Fibroblast of skin of scalp (primary cell): ENCODE data around the gene SDF4.
A peak's percentile ranks its signal among the peaks of the same experiment; 100 is the strongest.

Experiments used
- DNase-seq: peaks from one replicate; pipeline ENCODE4 v3.0.0-alpha.2; 2013

Gene SDF4

DNA sequence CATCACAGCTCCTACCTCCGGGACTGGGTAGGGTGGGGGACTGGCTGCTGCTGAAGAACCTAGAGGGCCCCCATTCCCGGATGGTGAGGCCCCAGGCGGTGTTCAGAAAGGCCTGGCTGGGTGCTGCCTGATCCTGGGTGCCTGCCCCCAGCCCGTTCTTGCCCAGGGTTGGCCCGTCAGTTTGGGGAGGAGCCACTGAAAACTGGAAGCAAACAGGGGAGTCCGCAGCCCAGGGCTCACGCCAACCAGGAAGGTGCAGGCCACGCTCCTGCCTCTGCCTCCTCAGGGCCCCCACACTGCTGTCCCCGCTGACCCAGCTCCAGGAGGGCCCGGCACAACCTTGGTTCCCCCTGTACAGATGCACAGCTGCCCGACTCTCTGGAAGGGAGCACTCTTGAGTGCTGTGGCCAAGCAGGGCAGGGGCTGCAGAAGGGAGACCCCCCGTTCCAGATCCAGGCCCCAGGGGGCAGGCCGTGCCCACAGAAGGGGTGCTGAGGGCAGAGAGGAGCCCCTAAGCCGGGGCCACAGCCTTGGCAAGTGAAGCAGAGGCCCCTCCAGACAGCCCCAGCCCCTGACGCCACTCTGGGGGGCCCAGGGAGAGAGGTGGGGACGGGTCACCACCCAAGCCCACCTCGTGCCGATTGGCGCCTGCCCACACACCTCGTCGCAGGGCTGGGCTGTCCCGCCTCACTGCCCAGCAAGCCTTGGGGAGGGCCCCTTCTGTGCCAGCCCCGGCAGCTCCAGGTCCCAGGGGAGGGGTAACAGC, 9.2 kb upstream of the SDF4 start:
- no peak for DNase-seq

DNA sequence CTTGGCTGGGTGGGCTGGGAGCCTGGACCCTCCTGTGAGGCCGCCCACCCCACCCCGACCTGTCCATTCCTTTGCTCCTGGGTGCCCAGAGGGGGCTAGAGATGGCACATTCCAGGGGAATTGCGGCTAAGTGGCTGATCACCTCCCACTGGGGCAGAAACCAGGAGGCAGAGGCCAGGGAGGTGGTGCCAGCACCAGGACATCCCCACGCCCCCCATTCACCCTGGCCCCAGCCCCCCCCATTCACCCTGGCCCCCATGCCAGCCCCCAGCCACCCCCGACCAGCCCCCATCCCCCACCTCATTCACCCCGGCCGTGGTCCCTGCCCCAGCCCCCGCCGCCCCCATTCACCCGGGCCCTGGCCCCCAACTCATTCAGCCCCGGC, 8.5 kb upstream of the SDF4 start:
- DNase-seq = no peak

DNA sequence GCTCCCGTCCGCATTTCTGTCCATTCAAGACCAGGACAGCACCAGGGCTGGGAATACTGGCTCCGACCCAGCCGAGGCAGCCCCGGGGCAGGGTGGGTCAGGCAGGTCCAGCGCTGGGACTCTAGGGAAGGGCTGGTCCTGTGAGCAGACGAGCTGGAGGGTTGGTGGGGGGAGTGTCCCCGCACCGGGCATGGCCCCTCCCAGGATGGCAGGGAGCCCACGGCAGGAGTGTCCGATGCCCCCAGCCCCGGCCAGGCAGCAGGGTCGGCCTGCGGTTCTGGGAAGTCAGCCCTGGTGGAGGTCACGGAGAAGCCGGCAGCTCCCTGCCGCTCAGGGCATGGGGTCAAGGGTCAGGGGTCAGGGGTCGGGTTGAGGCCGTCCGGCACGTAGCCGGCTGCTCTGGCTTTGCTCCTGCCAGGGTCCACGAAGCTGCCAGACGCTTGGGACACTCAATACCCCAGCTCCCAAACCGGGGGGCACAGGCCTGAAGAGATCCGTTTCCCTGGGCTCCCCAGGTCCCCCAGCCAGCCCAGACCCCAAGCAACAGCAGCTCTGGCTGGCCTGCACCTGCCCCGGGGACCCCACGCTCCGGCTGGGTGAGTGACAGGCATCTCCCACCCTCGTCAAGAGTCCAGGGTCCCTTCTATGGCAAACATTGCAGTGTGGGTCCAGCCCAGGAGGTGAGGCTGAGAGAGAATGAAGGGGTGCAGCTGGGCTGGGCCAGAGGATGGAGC, 8.0 kb upstream of the SDF4 start:
- no peak for DNase-seq

DNA sequence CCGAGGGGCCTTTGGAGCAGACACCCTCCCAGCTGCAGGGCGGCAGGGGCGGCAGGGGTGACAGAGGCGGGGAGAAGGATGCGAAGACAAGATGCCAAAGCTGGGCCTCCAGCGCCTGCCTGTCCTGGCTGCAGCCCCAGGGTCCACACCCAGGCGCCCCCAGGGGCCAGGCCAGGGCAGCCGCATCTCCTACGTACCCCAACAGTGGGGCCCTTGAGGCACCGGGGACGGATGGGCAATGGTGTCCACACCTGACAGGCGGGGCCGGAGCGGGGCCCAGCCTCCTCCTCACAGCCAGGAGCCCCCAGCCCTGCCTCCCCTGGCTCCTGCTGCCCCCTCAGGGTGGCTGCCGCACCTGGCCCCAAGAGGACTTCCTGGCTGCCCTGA, 7.4 kb upstream of the SDF4 start:
- no peak for DNase-seq

DNA sequence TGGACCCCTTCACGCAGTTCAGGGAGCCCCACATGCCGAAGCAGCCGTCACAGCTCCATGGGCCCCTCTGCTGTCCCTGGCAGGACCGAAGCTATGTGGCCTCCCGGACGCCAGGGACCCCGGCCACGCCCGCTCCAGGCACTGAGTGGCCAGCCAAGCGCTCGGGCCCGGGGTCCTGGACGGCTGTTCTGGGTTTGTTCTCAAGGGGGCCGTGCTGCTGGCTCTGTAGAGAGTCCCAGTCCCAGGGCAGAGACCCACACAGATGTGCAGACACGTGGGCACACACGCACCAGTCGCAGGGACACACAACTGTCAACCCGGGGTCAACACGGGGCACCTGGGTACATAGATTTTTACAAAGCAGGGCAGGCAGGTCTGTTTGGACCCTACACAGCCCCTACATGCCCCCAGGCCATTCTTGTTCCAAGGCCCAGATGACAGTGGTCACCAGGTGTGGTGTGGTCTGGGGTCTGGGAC, 6.9 kb upstream of the SDF4 start:
- DNase-seq = no peak

DNA sequence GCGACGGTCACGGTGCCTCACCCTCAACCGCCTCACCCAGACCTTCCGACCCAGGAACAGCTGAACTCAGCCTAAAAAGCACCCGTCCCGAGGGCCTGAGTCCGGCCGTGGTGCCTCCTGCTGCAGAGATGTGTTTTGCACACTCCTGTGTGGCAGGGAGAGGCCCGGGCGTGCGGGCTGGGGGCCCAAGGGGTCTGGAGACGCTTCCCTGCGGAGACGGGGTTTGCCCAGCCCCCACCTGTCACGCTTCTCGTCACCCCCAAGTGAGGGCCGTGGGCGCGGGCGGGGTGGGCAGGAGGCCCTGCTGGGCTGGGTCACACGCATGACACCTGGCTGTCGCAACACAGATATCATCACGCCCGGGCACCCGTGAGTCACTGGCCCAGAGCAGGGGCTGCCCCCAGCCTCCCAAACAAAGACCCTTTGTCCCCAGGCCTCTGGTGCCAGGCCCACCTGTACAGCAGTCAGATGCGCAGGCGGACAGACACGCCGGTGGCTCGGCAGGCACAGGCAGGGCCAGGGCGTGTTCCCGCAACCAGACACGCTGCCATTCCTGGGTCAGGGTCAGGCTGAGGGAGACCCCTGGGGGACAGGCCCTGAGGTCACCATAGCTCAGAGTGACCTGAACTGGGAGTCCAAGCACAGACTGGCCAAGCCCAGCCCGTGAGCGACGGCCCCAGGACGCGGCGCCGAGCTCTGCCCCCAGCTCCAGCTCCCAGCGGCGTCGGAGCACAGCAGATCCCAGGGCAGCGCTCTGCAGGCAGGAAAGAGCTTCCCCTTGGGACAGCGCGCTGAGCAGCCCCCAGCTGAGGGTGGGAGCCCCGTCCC, 6.3 kb upstream of the SDF4 start:
- DNase-seq = no peak

DNA sequence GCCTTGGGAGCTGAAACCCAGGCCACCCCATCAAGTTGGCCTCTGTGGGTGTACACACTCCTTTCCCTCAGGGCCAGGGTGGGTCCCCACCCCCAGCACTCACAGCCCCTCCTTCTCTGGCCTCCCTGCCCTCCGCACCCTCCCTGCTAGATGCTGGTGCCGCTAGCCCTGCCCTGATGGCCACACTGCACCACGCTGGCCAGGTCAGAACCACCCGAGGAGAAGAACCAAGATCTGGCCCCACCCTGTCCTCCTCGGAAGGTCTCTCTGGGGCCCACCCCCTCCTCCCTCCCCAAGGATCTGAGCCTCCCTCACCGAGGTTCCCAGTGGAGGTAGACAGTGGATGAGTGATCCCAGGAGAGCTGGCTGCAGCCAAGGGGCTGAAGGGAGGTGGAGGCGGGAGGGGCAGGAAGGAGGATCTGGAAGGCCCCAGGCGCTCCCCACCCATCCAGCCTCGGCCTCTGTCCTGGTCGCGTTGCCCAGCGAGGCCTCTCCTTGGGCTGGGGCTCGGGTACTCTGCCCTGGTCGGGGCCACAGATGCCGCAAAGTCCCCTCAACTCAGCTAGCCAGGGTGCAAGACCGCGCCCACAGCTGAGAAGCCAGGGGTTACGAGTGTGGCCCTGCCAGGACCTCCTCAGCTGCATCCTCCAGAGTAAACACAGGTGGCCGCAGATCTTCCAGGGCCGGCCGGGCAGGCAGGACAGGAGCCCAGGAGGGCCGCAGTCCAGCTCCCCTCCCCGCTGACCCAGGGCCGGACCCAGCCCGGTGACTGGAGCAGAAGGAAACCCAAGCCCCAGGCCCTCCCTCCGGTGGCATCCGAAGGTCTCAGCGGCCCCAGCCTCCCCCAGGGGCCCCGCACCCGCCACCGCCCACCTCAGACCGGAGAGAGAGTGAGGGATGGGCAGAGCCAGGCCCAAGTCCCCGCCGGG, 5.4 kb upstream of the SDF4 start:
- DNase-seq = no peak

DNA sequence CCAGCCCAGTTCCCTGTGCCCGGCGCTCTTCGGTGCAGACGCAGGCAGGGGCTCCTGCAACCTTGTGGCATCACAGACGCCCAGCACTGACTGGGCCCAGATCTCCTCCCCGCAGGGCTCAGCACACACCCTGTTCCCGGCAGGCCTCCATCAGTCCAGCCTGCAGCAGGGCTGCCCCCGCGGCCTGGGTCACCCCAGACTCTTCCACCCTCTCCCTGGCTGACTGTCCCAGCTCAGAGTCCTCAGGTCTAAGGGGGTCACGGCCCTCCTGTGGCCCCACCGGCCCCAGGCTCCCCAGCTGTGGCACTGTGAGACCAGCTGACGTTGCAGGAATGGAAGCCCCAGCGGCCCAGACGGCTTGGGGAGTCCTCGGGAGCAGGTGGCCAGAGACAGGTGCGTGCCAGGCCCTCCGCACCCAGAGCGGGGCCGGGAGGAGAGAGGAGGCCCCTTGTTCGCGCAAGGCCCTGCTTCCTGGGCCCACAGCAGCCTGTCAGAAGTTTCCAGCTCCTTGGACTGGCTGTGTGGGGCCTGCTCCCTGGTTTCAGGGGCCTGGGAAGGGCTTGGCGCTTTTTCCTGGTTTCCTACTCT, 4.5 kb upstream of the SDF4 start:
- no peak for DNase-seq

DNA sequence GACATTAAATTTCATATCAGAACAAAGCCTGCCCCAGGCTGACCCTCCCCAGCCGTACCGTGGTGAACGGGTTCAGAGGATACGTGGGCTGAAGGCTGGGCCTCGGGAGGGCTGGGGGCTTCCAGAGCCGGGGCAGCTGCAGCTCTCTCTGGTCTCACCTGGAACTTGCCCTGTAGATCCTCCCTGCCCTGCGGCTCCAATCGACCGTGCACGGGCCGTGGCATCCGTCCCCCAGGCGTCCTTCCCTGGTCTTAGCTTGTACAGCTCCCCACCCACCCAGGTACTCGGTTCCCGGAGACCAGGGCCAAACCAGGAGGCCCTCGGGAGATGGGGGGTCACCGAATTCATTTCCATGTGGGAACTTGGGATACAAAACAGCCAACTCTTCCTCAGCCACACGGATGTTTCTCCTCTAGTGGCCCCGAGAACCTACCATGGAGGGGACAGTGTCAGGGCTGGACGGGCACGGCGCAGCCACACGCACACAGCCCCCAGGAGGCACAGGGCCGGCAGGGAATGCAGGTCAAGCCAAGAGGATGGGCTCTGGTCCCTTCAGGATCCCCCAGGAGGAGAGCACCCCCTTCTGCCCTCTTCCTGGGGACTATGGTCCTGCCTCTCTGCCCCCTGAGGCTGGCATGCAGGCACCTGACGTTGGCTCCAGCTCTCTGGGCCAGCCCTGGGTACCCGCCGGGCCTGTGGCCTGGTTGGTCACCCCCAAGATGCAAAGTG, 3.4 kb upstream of the SDF4 start:
- DNase-seq = no peak

DNA sequence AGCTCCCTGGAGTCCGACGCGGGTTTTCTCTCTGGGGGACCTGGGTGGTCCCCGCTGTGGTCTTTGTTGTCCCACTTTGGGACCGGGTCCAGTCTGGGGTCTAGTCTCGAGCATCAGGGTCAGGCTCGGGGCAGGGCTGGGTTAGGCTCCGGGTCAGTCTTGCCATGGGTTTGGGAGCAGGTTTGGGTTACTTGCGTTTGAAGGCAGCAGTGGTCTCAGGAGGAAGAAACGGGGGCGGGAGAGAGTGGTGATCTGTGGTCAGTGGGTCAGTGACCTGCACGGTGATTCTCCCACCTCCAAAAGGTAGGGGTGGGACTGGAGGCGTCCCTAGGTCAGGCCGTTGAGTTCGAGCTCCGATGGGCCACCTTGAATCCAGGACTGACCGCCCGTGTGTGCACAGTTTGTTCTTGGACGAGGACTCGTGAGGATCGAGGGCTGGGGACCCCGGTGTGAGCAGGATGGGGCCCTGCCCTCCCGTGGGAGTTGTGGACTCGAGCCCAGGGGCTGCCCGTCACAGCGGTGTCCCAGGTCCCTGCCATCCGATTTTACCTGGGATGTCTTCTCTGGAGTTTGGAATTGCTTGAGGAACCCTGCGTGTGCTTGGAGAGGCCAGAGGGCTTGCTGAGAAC, 2.5 kb upstream of the SDF4 start:
- no peak for DNase-seq

DNA sequence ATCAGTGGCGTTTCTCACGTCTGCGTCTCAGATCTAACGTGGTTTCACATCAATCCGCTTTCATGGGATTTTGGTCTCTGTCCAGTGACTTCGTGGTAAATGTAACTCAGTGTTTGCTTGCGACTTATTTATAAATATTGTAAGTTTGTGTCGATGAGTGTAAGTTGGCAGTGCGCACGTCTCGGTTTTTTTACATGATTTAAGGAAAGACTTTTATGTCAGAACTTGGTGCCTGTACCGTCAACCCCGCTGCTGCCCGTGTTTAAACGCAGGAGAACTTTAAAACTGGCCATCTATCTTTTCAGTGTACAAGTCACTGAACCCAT, 1.7 kb upstream of the SDF4 start:
- no peak for DNase-seq

DNA sequence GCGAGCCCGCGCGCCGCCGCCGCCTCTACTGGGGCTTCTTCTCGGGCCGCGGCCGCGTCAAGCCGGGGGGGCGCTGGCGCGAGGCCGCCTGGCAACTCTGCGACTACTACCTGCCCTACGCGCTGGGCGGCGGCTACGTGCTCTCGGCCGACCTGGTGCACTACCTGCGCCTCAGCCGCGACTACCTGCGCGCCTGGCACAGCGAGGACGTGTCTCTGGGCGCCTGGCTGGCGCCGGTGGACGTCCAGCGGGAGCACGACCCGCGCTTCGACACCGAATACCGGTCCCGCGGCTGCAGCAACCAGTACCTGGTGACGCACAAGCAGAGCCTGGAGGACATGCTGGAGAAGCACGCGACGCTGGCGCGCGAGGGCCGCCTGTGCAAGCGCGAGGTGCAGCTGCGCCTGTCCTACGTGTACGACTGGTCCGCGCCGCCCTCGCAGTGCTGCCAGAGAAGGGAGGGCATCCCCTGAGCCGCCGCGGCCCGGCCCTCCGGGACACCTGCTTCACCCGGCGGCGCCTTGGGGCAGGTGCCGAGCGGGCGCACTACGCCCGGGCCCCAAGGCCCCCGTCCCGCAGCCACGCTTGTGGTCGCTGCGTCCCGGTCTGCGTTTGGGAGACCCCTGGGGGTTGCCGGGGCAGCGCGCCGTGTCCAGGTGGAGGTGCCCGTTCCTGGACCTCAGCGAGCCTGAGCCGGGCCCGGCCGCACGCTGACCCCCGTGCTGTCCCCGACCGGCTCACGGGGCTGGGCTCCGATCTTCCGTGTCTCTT, 1.2 kb upstream of the SDF4 start:
- DNase-seq = no peak

DNA sequence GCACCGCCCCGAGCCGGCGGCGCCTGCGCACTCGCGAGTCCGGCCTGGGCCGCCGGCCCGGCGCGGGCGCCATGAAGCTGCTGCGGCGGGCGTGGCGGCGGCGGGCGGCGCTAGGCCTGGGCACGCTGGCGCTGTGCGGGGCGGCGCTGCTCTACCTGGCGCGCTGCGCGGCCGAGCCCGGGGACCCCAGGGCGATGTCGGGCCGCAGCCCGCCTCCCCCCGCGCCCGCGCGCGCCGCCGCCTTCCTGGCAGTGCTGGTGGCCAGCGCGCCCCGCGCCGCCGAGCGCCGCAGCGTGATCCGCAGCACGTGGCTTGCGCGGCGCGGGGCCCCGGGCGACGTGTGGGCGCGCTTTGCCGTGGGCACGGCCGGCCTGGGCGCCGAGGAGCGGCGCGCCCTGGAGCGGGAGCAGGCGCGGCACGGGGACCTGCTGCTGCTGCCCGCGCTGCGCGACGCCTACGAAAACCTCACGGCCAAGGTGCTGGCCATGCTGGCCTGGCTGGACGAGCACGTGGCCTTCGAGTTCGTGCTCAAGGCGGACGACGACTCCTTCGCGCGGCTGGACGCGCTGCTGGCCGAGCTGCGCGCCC, 501 bp upstream of the SDF4 start, which contains the start of gene B3GALT6:
Gene B3GALT6, plus strand, starts transcription at position 30 of the 588 bp plus-strand sequence. Its CDS starts 42 bp downstream, at position 72.
- DNase-seq = no peak

DNA sequence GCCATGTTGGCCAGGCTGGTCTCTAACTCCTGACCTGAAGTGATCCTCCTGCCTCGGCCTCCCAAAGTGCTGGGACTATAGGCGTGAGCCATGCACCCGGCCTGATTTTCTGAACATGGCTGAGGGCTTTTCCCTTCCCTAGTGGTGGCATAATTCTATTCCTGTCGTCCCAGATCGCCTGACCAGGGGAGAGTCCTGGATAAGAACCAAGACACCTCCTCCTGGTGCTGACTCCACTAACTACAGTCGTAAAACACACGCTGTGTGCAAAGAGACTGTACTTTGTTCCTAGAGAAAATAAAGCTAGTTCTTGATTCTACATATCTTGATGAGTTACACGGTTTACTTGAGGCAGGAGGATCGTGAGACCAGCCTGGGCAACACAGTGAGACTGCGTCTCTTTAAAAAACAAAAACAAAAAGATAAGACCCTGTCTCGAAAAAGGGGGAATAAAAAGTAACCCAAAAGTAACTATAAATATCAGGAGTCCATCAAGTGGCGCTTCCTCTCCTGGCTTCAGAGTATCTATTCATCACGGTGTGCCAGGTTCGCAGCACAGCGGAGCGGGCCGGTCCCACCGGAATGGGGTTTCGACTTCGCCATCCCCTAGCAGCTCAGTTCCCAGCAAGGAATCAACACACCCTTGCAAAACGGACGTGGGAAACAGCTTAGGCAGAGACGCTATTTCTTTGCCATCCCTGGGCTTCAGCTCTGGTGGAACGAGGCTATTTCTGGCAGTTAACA, 973 bp downstream of the SDF4 start:
- peak; percentile 61 for DNase-seq

DNA sequence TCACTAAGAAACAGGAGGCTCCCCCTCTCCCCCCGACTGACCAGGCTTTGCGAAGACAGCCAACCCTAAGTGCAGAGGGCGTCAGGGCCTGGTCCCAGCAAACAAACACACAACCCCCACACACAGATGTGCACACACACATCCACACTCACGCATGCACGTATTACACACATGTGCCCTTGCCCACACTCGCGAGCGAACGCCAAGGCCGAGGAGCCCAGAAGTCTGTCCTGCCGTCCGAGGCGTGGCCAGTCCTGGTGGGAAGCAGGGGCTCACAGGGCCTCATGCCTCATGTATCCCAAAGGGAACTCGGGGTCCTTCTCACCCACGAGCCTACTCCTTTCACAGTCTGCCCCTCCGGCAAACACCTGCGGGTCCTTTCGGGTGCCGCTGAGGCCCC, 2.0 kb downstream of the SDF4 start:
- no peak for DNase-seq

DNA sequence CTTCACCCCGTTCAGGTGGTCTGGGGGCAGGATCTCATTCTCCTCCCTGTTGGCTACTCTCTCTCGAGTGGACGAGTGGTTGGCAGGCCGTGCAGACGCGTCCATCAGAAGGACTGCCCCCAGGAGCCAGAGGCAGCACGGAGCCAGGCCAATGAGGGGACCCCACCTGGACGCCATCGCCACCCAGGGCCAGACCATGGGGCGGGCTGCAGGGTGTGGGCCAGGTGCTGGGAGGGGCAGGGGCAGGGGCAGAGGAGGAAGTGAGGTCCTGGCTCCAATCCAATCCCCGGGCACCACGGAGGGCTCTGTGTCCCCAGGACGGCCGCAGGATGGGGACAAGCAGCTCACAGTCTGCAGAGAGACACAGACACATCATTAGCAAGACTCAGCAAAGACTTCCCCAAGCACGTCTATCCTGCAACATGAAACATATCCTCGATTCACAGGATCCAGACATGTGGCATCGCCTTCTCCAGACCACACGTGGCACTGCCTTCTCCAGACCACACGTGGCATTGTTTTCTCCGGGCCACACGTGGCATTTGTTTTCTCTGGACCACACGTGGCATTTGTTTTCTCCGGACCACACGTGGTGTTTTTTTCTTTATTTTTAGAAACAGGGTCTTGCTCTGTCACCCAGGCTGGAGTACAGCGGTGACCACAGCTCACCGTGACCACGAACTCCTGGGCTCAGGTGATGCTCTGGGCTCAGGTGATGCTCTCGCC, 3.0 kb downstream of the SDF4 start:
- no peak for DNase-seq

DNA sequence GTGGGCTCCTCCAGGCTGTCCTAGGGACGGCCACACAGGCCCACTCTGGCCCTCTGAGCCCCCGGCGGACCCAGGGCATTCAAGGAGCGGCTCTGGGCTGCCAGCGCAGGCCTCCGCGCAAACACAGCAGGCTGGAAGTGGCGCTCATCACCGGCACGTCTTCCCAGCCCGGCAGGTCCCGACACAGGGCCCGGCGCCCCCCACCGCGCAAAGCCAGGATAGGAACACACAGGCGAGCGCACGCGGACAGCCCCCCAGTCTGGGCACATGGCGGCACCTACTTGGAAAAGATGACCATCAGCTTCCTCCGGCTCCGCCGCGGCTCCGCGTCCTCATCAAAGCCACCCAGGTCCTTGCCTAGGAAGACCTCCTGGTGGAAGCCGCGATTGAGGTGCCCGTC, 3.6 kb downstream of the SDF4 start:
- no peak for DNase-seq

DNA sequence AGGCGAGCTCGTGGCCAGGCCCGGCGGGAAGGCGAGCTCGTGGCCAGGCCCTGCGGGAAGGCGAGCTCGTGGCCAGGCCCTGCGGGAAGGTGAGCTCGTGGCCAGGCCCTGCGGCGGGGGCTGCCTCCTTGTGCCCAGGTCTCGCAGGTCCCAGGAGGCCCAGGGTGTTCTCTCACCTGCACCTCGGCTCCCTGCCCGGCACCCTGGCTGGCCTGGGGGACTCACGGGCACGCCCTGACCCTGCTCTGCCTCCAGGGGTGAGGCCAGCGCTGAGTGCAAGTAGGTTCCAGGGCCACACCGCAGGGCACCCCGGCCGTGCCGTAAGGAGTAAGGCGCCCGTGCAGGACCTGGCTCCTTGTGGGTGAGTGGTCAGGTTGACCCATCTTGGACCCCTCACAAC, 4.4 kb downstream of the SDF4 start:
- no peak for DNase-seq
